Naive B cell (primary cell): Measurements from ENCODE around the gene IQCK. TPM values are rescaled to one million over a fixed set of nuclear protein-coding genes. Genes with fewer than 3 reads are reported as not detected.

Experiments used
- ATAC-seq, 2 donors: fragments of 150-1000 bp; cut with Tn5 transposase; 2 replicates each; pipeline ENCODE4 v1.10.0; 2021; ENCODE audit warnings: low read depth in 2 of 2, mild to moderate bottlenecking in 2 of 2, moderate library complexity in 2 of 2
- DNase-seq: peaks from one replicate; pipeline ENCODE4 v3.0.0; 2022
- H3K27ac Mint-ChIP-seq, 6 donors: one replicate each; pipeline ENCODE4 v1.8.0; 2020 to 2022; ENCODE audit warnings: mild to moderate bottlenecking in 6 of 6, mixed read lengths in 6 of 6, moderate library complexity in 5 of 6, inconsistent platforms in 2 of 6
- H3K27me3 Mint-ChIP-seq, 3 donors: one replicate each; pipeline ENCODE4 v1.8.0; 2021 to 2022; ENCODE audit warnings: mixed read lengths in 3 of 3, mild to moderate bottlenecking in 1 of 3
- H3K36me3 Mint-ChIP-seq, 2 donors: one replicate each; pipeline ENCODE4 v1.8.0; 2020 to 2022; ENCODE audit warnings: mixed read lengths in 2 of 2, inconsistent platforms in 1 of 2, mild to moderate bottlenecking in 1 of 2
- H3K4me1 Mint-ChIP-seq, 3 donors: one replicate each; pipeline ENCODE4 v1.8.0; 2020 to 2022; ENCODE audit warnings: mixed read lengths in 3 of 3, inconsistent platforms in 1 of 3, mild to moderate bottlenecking in 1 of 3, moderate library complexity in 1 of 3
- H3K4me3 Mint-ChIP-seq, 8 donors: one replicate each; pipeline ENCODE4 v1.8.0; 2020 to 2022; ENCODE audit warnings: mild to moderate bottlenecking in 8 of 8, mixed read lengths in 8 of 8, moderate library complexity in 8 of 8, inconsistent platforms in 2 of 8
- H3K9me3 Mint-ChIP-seq, 7 donors: one replicate each; pipeline ENCODE4 v1.8.0; 2020 to 2022; ENCODE audit warnings: mixed read lengths in 7 of 7, mild to moderate bottlenecking in 5 of 7, inconsistent platforms in 2 of 7, moderate library complexity in 1 of 7
- polyA plus RNA-seq, 6 donors: library from polyadenylated mRNA; unstranded; fragments of 300-500 nt; fragmentation: Illumina TruSeq; gene quantifications; one replicate each; pipeline ENCODE4 v1.2.3, GENCODE V29; 2021; ENCODE audit warnings: low read depth in 6 of 6

Gene IQCK
- polyA plus RNA-seq, 6 donors from 2014 or later, result 1.1 to 3.7 (median 1.9) TPM; not detected in 1

- Mint-ChIP-seq H3K9me3 (no peaks in the 10 kb centered on the region), H3K4me1 (peaks cover 0 to 10% (median 0%) of the 10 kb centered on the region in 3 donors), H3K27ac (no peak overlapping the region), H3K36me3 (no peaks in the 10 kb centered on the region), H3K27me3 (no peaks in the 10 kb centered on the region), H3K4me3 (no peak overlapping the region)
- no peak for DNase-seq
- no peak for ATAC-seq
Measured at GRCh38 chr16:19835196-19835595, 117.1 kb downstream of the IQCK start.

- H3K27me3 Mint-ChIP-seq, result no peaks in the 10 kb centered on the region
- no peaks in the 10 kb centered on the region for H3K9me3 Mint-ChIP-seq
- DNase-seq (no peak), ATAC-seq (peak; percentile 25 to 36)
- H3K4me3 Mint-ChIP-seq, result no peak overlapping the region
- no peaks in the 10 kb centered on the region for H3K36me3 Mint-ChIP-seq
- H3K27ac Mint-ChIP-seq, result peak overlapping the region in 1 of 6 donors; percentile 5
- H3K4me1 Mint-ChIP-seq, result peaks cover 0 to 7% (median 0%) of the 10 kb centered on the region in 3 donors
Measured at GRCh38 chr16:19835968-19836421, 117.9 kb downstream of the IQCK start.

- H3K4me1 Mint-ChIP-seq, result peaks cover 0 to 3% (median 0%) of the 10 kb centered on the region in 3 donors
- H3K27me3 Mint-ChIP-seq, result no peaks in the 10 kb centered on the region
- no peak overlapping the region for H3K4me3 Mint-ChIP-seq
- H3K27ac Mint-ChIP-seq, result no peak overlapping the region
- no peak for ATAC-seq
- no peaks in the 10 kb centered on the region for H3K9me3 Mint-ChIP-seq
- no peak for DNase-seq
- H3K36me3 Mint-ChIP-seq, result no peaks in the 10 kb centered on the region
Measured at GRCh38 chr16:19837331-19837980, 119.4 kb downstream of the IQCK start.

GRCh38 chr16:19837984-19838707 lies 120.1 kb downstream of the IQCK start:
- Mint-ChIP-seq H3K27ac (no peak overlapping the region), H3K4me3 (no peak overlapping the region)

DNA sequence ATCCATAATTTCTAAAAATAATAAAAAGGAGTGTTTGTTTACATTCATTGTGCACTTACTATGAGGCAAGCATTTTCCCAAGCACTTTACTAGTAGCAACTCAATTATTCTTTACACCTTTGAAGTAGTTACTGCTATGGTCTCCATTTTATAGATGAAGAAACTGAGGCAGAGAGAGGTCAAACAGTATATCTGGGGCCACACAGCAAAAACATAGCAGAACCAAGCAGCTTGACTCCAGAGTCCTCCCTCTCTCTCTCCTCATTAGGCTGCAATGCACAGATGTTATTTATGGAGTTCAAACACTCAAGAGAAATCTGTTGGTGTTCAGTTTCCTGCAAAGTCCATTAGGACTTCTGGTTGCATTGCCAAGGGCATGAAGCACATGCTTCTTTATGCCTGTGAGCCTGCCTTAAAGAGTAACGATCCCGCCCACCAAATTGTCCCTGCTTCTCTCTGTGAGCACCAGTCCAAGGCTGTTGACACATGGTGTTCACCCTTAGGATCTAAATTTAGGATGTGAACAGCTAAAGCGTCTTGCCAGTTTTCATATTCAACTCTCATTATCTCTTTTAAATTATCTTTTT lies 122.5 kb downstream of the IQCK start:
- H3K36me3 Mint-ChIP-seq, result no peaks in the 10 kb centered on the region
- H3K9me3 Mint-ChIP-seq, result no peaks in the 10 kb centered on the region
- H3K4me3 Mint-ChIP-seq, result no peak overlapping the region
- ATAC-seq, result no peak
- H3K4me1 Mint-ChIP-seq, result peaks cover 0 to 3% (median 0%) of the 10 kb centered on the region in 3 donors
- H3K27ac Mint-ChIP-seq, result no peak overlapping the region
- H3K27me3 Mint-ChIP-seq, result no peaks in the 10 kb centered on the region
- DNase-seq, result no peak

More at GRCh38 chr16:19837984-19838707, 120.1 kb downstream of the IQCK start:
- Mint-ChIP-seq H3K27me3 (no peaks in the 10 kb centered on the region), H3K9me3 (no peaks in the 10 kb centered on the region), H3K4me1 (peaks cover 0 to 3% (median 0%) of the 10 kb centered on the region in 3 donors), H3K36me3 (no peaks in the 10 kb centered on the region)
- ATAC-seq, result no peak
- no peak for DNase-seq

- no peak for DNase-seq
- ATAC-seq, result no peak
- Mint-ChIP-seq H3K4me3 (no peak overlapping the region), H3K36me3 (no peaks in the 10 kb centered on the region), H3K27me3 (no peaks in the 10 kb centered on the region), H3K27ac (no peak overlapping the region), H3K4me1 (peaks cover 0 to 3% (median 0%) of the 10 kb centered on the region in 3 donors), H3K9me3 (no peaks in the 10 kb centered on the region)
Measured at GRCh38 chr16:19841184-19841583, 123.1 kb downstream of the IQCK start.

DNA sequence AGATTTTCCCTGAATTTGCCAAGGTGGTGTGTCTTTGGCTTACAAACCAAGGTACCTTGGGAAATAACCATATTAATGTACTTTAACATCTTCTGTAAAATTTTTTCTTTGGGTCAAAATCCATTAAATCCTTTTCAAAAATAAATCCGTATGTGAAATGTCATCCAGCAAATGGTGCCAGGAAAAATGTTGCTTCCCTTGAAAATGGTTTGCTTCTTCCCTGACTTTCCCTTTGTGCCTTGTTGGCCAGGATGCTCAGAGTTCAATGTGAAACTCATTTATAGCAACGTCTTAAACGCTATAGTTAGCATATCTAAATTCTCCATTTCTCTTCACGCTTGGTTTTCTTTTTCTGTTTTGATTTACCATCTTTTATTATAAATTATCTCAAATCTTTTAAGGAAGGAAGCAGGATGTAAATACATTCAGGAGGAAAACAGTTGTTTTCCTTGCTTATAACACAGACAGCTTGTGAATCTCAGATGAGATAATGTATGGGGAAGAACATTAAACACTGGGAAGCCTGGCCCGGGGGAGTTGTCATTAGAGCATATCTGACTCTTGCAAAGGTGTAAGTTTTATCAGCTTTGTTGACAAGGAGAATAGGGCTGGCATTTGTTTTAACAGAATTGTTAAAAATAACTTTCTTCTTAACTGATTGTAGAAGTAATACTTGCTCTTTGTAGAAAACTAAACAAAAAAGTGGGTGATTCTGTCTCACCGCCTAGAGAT lies 124.5 kb downstream of the IQCK start:
- no peak overlapping the region for H3K4me3 Mint-ChIP-seq
- H3K4me1 Mint-ChIP-seq, result no peaks in the 10 kb centered on the region
- ATAC-seq (no peak), DNase-seq (no peak)
- no peaks in the 10 kb centered on the region for H3K36me3 Mint-ChIP-seq
- H3K27ac Mint-ChIP-seq, result no peak overlapping the region
- peaks cover 0 to 5% (median 3%) of the 10 kb centered on the region in 3 donors for H3K27me3 Mint-ChIP-seq
- H3K9me3 Mint-ChIP-seq, result no peaks in the 10 kb centered on the region

GRCh38 chr16:19843371-19843770 lies 125.3 kb downstream of the IQCK start:
- no peaks in the 10 kb centered on the region for H3K36me3 Mint-ChIP-seq
- H3K27ac Mint-ChIP-seq, result no peak overlapping the region
- H3K9me3 Mint-ChIP-seq, result no peaks in the 10 kb centered on the region
- no peak for DNase-seq
- no peaks in the 10 kb centered on the region for H3K4me1 Mint-ChIP-seq
- no peak for ATAC-seq
- H3K27me3 Mint-ChIP-seq, result peaks cover 0 to 5% (median 3%) of the 10 kb centered on the region in 3 donors
- H3K4me3 Mint-ChIP-seq, result no peak overlapping the region

DNA sequence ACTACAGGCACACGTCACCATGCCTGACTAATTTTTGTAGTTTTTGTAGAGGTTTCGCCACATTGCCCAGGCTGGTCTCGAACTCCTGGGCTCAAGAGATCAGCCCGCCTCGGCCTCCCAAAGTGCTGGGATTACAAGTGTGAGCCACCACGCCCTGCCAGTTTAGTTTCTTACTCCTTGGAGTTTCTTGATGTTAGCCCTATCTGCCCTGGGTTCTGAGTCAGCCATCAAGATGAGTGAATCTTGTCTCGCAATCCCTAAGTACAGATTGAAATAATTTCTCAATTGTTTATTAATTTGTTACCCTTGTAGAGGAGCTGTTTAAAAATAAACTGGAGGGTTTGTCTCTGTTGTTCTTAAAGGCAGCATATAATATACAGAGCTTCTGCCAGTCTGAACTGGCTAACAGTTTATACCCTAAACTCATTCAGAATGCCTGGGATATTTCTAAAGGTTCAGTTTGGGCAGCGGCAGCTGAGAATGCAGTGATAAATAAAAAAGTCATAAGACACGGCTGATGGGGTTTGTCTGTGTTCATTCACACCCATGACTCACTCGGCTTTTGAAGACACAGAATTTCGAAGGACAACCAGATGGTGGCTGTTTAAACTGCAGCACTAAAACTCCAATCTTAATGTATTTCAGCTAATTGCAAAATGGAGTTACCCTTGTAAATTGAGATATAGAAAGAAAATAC lies 127.0 kb downstream of the IQCK start:
- H3K9me3 Mint-ChIP-seq, result no peaks in the 10 kb centered on the region
- ATAC-seq (no peak), DNase-seq (no peak)
- H3K36me3 Mint-ChIP-seq, result no peaks in the 10 kb centered on the region
- no peak overlapping the region for H3K27ac Mint-ChIP-seq
- H3K4me3 Mint-ChIP-seq, result no peak overlapping the region
- H3K4me1 Mint-ChIP-seq, result no peaks in the 10 kb centered on the region
- peaks cover 0 to 5% (median 3%) of the 10 kb centered on the region in 3 donors for H3K27me3 Mint-ChIP-seq

- no peak for DNase-seq
- Mint-ChIP-seq H3K4me3 (no peak overlapping the region), H3K27me3 (peaks cover 0 to 9% (median 3%) of the 10 kb centered on the region in 3 donors), H3K36me3 (no peaks in the 10 kb centered on the region), H3K4me1 (no peaks in the 10 kb centered on the region), H3K27ac (no peak overlapping the region), H3K9me3 (no peaks in the 10 kb centered on the region)
- ATAC-seq, result no peak
Measured at GRCh38 chr16:19846436-19846835, 128.4 kb downstream of the IQCK start.

- DNase-seq, result no peak
- Mint-ChIP-seq H3K4me3 (no peak overlapping the region), H3K27me3 (peaks cover 3 to 9% (median 7%) of the 10 kb centered on the region in 3 donors), H3K27ac (no peak overlapping the region), H3K9me3 (no peaks in the 10 kb centered on the region), H3K36me3 (no peaks in the 10 kb centered on the region), H3K4me1 (no peaks in the 10 kb centered on the region)
- ATAC-seq, result no peak
Measured at GRCh38 chr16:19848756-19849155, 130.7 kb downstream of the IQCK start.

DNA sequence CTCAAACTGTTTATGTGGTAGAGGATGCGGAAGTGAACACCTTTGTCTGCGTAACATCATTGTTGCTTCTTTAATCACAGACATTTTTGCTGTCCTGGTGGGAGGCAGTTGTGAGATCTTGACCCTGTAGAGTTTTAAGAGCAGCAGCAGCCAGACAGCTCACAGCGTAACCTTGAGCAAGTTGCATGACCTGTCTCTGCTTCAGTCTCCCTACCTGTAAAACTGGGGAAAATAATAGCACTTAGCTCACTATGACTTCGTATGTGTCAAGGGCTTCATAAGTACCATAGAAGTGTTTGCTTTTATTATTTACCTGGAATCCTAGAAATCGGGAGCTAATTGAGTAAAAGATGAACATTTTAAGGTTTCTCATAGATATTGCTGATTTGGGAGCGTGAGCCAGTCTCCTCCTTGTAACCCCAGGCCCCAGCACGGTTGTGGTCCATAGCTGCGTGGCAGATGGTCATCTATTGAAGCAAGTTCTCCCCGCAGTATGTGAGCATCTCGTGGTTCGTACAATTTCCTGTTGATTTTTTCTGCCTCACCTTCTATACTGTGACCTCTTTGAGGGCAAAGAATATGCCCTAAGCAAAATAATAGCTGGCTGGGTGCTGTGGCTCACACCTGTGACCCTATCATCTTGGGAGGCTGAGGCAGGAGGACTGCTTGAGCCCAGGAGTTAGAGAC lies 132.2 kb downstream of the IQCK start:
- DNase-seq (no peak), ATAC-seq (no peak)
- no peaks in the 10 kb centered on the region for H3K4me1 Mint-ChIP-seq
- H3K27ac Mint-ChIP-seq, result no peak overlapping the region
- H3K9me3 Mint-ChIP-seq, result no peaks in the 10 kb centered on the region
- no peak overlapping the region for H3K4me3 Mint-ChIP-seq
- no peaks in the 10 kb centered on the region for H3K36me3 Mint-ChIP-seq
- peaks cover 3 to 9% (median 8%) of the 10 kb centered on the region in 3 donors for H3K27me3 Mint-ChIP-seq
